Skeletal muscle tissue (tissue), 4 donors: ENCODE data around the gene NR6A1. TPM values are rescaled to one million over a fixed set of nuclear protein-coding genes. Genes with fewer than 3 reads are reported as not detected.

Experiments
- H3K27ac ChIP-seq: one replicate; pipeline ENCODE4 v1.7.0; 2013; ENCODE audit warnings: mild to moderate bottlenecking, low read depth, low read length, inconsistent platforms
- H3K27me3 ChIP-seq, 3 donors: one replicate each; pipeline ENCODE4 v1.7.0; 2013; ENCODE audit warnings: low read length in 3 of 3; ENCODE audit not compliant: control insufficient read depth in 3 of 3, insufficient read depth in 3 of 3
- H3K36me3 ChIP-seq, 3 donors: one replicate each; pipeline ENCODE4 v1.7.0; 2013; ENCODE audit warnings: low read length in 3 of 3; ENCODE audit not compliant: control insufficient read depth in 3 of 3, insufficient read depth in 3 of 3
- H3K4me1 ChIP-seq, 3 donors: one replicate each; pipeline ENCODE4 v1.7.0; 2013; ENCODE audit warnings: low read length in 3 of 3, mild to moderate bottlenecking in 3 of 3; ENCODE audit not compliant: control insufficient read depth in 3 of 3, insufficient read depth in 3 of 3
- H3K4me3 ChIP-seq, 3 donors: one replicate each; pipeline ENCODE4 v1.7.0; 2013; ENCODE audit warnings: low read length in 3 of 3
- H3K9ac ChIP-seq, 3 donors: one replicate each; pipeline ENCODE4 v1.7.0; 2013; ENCODE audit warnings: low read length in 3 of 3, mild to moderate bottlenecking in 3 of 3, moderate library complexity in 2 of 3, low read depth in 1 of 3
- H3K9me3 ChIP-seq, 3 donors: one replicate each; pipeline ENCODE4 v1.7.0; 2013; ENCODE audit warnings: low read length in 3 of 3; ENCODE audit not compliant: control insufficient read depth in 3 of 3
- total RNA-seq: library from RNA; depleted of rRNA; stranded (reverse); fragments of >200 nt; gene quantifications from one replicate; pipeline ENCODE4 v1.2.3, GENCODE V29; 2014
- donor health status: Osteomylitis.

NR6A1 gene
- total RNA-seq, 1 donor from 2014 or later: 0.52 TPM

DNA sequence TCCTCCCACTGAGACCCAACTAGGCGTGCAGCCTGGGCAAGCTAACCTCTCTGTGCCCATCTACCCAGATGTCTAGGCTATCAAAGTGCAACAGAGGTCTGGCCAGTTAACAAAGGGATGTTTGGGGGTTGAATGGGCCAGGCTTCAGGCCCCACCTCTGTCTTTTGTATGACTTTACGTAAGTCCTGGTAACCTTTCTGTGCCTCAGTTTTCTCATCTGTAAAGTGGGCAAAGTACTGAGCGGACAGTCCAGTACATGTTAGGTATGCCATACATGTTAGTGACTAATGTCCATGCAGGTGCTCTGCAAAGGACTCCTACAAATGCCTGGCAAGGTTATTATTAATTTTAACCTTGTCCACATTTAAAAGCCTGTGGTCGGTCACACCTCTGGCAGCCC, 277.9 kb downstream of the NR6A1 start:
- Histone ChIP-seq H3K4me3 (no peak overlapping the region), H3K27me3 (peaks cover 6 to 53% (median 31%) of the 10 kb centered on the region in 3 donors), H3K4me1 (no peaks in the 10 kb centered on the region), H3K36me3 (no peaks in the 10 kb centered on the region), H3K9me3 (no peaks in the 10 kb centered on the region), H3K27ac (no peak overlapping the region), H3K9ac (no peak overlapping the region)

DNA sequence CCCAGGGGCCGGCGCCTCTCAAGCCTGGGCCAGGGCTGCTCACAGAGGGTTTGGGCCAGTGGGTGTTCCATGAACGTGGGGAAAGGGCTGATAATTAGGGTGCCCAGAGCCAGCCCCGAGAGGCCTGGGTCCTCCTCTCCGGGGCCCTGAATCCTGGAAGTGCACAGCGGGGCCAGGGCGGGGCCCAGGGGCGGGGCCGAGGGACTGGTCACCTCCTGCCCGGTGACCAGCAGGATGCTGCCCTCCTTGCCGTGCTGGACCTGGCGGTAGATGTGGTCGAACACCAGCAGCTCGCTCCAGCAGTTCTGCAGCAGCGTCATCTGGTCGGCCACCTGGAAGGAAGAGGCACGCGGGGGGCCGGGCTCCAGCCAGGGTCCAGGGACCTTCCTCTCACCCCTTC, 278.3 kb downstream of the NR6A1 start:
- Histone ChIP-seq H3K27ac (no peak overlapping the region), H3K27me3 (peaks cover 9 to 51% (median 33%) of the 10 kb centered on the region in 3 donors), H3K9ac (no peak overlapping the region)

GRCh38 chr9:124491049-124491975, 279.8 kb downstream of the NR6A1 start:
- Histone ChIP-seq H3K9ac (no peak overlapping the region), H3K4me3 (no peak overlapping the region), H3K27ac (no peak overlapping the region), H3K4me1 (no peaks in the 10 kb centered on the region), H3K9me3 (no peaks in the 10 kb centered on the region), H3K36me3 (no peaks in the 10 kb centered on the region), H3K27me3 (peaks cover 23 to 56% (median 47%) of the 10 kb centered on the region in 3 donors)

More for the DNA sequence above, 278.3 kb downstream of the NR6A1 start:
- Histone ChIP-seq H3K9me3 (no peaks in the 10 kb centered on the region), H3K4me1 (no peaks in the 10 kb centered on the region), H3K36me3 (no peaks in the 10 kb centered on the region), H3K4me3 (no peak overlapping the region)

GRCh38 chr9:124490004-124490403, 281.1 kb downstream of the NR6A1 start:
- no peak overlapping the region for H3K4me3 ChIP-seq
- no peaks in the 10 kb centered on the region for H3K4me1 ChIP-seq
- no peaks in the 10 kb centered on the region for H3K9me3 ChIP-seq
- peaks cover 33 to 62% (median 54%) of the 10 kb centered on the region in 3 donors for H3K27me3 ChIP-seq
- no peak overlapping the region for H3K9ac ChIP-seq
- H3K27ac ChIP-seq: no peak overlapping the region
- no peaks in the 10 kb centered on the region for H3K36me3 ChIP-seq

- Histone ChIP-seq H3K9ac (no peak overlapping the region), H3K27me3 (peaks cover 33 to 66% (median 60%) of the 10 kb centered on the region in 3 donors)
These were observed 281.9 kb downstream of the NR6A1 start for GRCh38 chr9:124489222-124489621.

DNA sequence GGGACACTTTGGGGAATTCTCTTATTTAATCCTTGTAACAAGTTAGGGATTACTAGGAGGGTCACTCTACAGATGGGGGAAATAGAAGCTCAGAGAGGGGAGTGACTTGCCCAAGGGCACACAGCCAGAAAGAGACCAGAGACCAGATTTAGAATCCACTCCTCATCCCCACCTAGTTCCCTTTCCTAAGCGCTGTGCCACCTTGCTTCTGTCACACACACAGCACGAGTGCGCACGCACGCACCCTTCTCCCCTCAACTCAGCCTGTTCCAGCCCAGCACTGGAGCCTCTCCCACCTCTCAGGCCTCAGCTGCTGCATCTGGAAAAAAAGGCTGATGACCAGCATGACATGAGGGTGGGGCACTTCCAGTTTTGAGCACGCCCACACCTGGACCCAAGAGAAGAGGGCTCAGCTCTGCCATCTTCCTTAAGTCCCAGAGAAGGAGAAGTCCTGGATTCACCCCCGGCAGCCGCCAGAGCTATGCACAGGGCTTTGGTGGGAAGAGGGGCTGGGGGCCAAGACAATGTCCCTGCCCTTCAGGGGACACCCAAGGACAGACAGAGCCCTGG, 282.4 kb downstream of the NR6A1 start:
- no peaks in the 10 kb centered on the region for H3K4me1 ChIP-seq
- H3K27ac ChIP-seq: no peak overlapping the region
- H3K4me3 ChIP-seq: no peak overlapping the region
- no peak overlapping the region for H3K9ac ChIP-seq
- peaks cover 37 to 65% (median 63%) of the 10 kb centered on the region in 3 donors for H3K27me3 ChIP-seq
- no peaks in the 10 kb centered on the region for H3K9me3 ChIP-seq
- H3K36me3 ChIP-seq: no peaks in the 10 kb centered on the region

More at GRCh38 chr9:124489222-124489621, 281.9 kb downstream of the NR6A1 start:
- H3K27ac ChIP-seq: no peak overlapping the region
- no peaks in the 10 kb centered on the region for H3K4me1 ChIP-seq
- H3K9me3 ChIP-seq: no peaks in the 10 kb centered on the region
- no peaks in the 10 kb centered on the region for H3K36me3 ChIP-seq
- no peak overlapping the region for H3K4me3 ChIP-seq

- Histone ChIP-seq H3K27ac (no peak overlapping the region), H3K9me3 (no peaks in the 10 kb centered on the region), H3K27me3 (peaks cover 42 to 77% (median 68%) of the 10 kb centered on the region in 3 donors)
These were observed 283.6 kb downstream of the NR6A1 start for GRCh38 chr9:124487260-124488182.

GRCh38 chr9:124486778-124487259, 284.3 kb downstream of the NR6A1 start:
- Histone ChIP-seq H3K27me3 (peaks cover 42 to 82% (median 65%) of the 10 kb centered on the region in 3 donors), H3K9me3 (no peaks in the 10 kb centered on the region), H3K36me3 (no peaks in the 10 kb centered on the region), H3K4me1 (no peaks in the 10 kb centered on the region), H3K4me3 (no peak overlapping the region), H3K27ac (no peak overlapping the region), H3K9ac (no peak overlapping the region)

More at GRCh38 chr9:124487260-124488182, 283.6 kb downstream of the NR6A1 start:
- no peaks in the 10 kb centered on the region for H3K4me1 ChIP-seq
- no peak overlapping the region for H3K9ac ChIP-seq
- no peak overlapping the region for H3K4me3 ChIP-seq
- H3K36me3 ChIP-seq: no peaks in the 10 kb centered on the region

GRCh38 chr9:124485936-124486335, 285.2 kb downstream of the NR6A1 start:
- no peaks in the 10 kb centered on the region for H3K4me1 ChIP-seq
- H3K36me3 ChIP-seq: no peaks in the 10 kb centered on the region
- H3K9me3 ChIP-seq: no peaks in the 10 kb centered on the region
- H3K27ac ChIP-seq: no peak overlapping the region
- H3K9ac ChIP-seq: no peak overlapping the region
- H3K4me3 ChIP-seq: no peak overlapping the region
- peaks cover 42 to 82% (median 59%) of the 10 kb centered on the region in 3 donors for H3K27me3 ChIP-seq
